ENCODE measurements around the gene ANKRD13C.
"Not testable (repeated sequence)": the region's sequence is repeated elsewhere in the genome, so short reads cannot be mapped to it uniquely, and the experiment has no call there.

Gene ANKRD13C

DNA sequence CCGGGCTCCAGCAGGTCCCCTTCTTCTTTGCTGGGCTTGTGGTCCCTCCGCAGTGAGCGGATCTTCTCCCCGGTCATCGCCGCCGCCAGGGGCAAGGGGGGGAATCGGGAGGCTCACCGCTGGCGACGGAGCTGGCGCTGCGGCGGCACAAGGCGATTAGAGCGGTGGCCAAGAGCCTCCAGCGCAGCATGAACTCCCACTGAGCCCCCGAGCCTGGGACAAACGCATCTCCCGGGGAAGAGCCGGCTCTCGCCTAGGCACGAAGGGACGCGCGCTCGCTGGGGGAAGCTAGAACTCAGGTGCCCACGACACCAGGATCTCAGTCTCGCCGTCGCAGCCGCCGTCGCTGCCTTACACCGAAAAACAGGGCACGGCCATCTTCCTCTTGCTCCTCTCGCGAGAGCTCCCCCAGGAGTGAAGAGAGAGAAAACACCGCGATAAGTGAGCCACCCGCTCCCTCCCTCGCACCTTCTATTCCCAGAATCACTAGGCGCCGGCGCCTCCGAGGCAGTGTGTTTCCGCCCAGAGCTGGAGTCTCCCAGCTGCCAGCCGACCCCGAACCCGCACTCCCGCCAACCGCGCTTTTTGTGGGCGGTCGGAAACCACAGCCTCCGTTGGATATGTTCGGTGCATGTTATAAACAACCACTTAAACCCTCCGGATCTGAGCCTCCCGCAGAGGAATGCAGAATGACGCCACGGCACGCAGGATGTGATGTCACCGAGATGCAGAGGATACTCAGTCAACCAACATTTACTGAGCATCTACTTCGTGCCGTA is at the start of gene ANKRD13C:
TSS of gene ANKRD13C (minus strand) at position 391 of the 779 bp plus-strand sequence. CDS start at position 77, 314 bp downstream.
- peaks cover 13% of the 10 kb centered on the region for H3K36me3 Mint-ChIP-seq
- peak within 1 kb of the TSS; percentile 98 for H3K27ac Mint-ChIP-seq
- no peaks in the 10 kb centered on the region for H3K9me3 Mint-ChIP-seq (ENCODE audit: low read depth)
- H3K4me1 Mint-ChIP-seq (ENCODE audit: low read depth), result peaks cover 47% of the 10 kb centered on the region
- H3K27me3 Mint-ChIP-seq, result no peaks in the 10 kb centered on the region
- H3K4me3 Mint-ChIP-seq, result peak within 1 kb of the TSS; percentile 96

DNA sequence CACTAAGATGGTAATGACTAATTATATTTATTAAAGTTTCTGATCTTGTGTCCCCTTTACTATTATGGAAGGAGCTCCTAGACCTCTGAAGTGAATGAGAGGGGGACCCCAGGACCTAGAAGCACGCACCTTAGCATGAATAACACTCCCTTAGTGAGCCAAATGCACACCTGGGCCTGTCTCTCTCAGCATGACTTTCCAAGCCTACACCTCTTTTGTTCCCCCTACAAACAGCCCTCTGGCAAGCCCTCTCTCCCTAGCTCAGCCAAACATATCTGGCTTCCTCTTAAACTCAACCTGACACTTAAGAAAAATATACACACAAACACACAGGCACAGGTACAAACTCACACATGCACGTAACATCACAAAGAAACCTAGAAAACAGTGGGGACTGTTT is 49.2 kb upstream of the ANKRD13C start:
- no peaks in the 10 kb centered on the region for H3K9me3 Mint-ChIP-seq (ENCODE audit: low read depth)
- peaks cover 2% of the 10 kb centered on the region for H3K36me3 Mint-ChIP-seq
- no peaks in the 10 kb centered on the region for H3K4me1 Mint-ChIP-seq (ENCODE audit: low read depth)
- peaks cover 10% of the 10 kb centered on the region for H3K27me3 Mint-ChIP-seq
- no peak overlapping the region for H3K27ac Mint-ChIP-seq
- H3K4me3 Mint-ChIP-seq, result no peak overlapping the region

DNA sequence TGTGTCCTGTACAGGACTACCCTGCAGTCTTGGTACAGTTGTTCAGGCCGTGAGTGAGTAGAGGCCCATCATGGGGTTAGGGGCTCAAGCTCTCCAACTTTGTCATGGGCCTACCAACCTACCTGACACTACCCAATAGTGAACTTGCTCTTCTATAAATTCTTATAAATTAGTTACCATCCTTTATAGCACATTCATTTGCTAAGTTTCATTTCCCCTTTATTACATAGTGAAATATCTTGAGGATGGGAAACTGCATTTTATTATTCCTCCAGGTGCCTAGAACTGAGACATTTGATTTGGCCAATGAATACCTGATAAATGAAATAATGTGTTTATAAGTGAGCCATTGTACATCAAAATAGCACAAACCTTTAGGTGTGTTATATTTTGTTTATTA is 47.5 kb upstream of the ANKRD13C start:
- no peaks in the 10 kb centered on the region for H3K4me1 Mint-ChIP-seq (ENCODE audit: low read depth)

GRCh38 chr1:70400335-70400734 is 45.8 kb upstream of the ANKRD13C start:
- H3K27ac Mint-ChIP-seq, result no peak overlapping the region
- H3K4me1 Mint-ChIP-seq (ENCODE audit: low read depth), result no peaks in the 10 kb centered on the region
- peaks cover 10% of the 10 kb centered on the region for H3K27me3 Mint-ChIP-seq
- H3K9me3 Mint-ChIP-seq (ENCODE audit: low read depth), result no peaks in the 10 kb centered on the region
- peaks cover 2% of the 10 kb centered on the region for H3K36me3 Mint-ChIP-seq
- H3K4me3 Mint-ChIP-seq, result no peak overlapping the region

More for the DNA sequence above, 47.5 kb upstream of the ANKRD13C start:
- no peaks in the 10 kb centered on the region for H3K9me3 Mint-ChIP-seq (ENCODE audit: low read depth)
- no peak overlapping the region for H3K27ac Mint-ChIP-seq
- H3K27me3 Mint-ChIP-seq, result peaks cover 10% of the 10 kb centered on the region
- peaks cover 2% of the 10 kb centered on the region for H3K36me3 Mint-ChIP-seq
- no peak overlapping the region for H3K4me3 Mint-ChIP-seq

- Mint-ChIP-seq H3K27ac (no peak overlapping the region), H3K27me3 (peaks cover 1% of the 10 kb centered on the region), H3K9me3 (ENCODE audit: low read depth) (no peaks in the 10 kb centered on the region), H3K36me3 (no peaks in the 10 kb centered on the region), H3K4me1 (ENCODE audit: low read depth) (no peaks in the 10 kb centered on the region), H3K4me3 (no peak overlapping the region)
Observed at GRCh38 chr1:70397013-70397412, 42.5 kb upstream of the ANKRD13C start.

DNA sequence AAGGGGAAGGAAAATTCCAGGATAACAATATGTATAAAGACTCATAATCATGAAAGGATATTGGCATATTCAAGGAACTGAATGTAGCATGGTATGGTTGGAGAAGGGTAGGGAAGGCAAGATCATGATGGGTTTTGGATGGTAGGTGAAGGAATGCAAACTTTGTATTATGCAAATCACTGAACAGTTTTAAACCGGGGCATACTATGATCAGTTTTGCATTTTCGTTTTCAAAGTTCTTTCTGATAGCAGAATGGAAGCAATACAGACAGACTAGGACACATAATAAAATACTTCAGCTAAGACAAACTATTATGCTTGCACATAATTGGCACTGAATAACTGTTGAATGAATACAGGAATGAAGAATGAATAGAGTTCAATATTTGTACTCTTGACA is 42.1 kb upstream of the ANKRD13C start:
- Mint-ChIP-seq H3K9me3 (ENCODE audit: low read depth) (no peaks in the 10 kb centered on the region), H3K27me3 (peaks cover 1% of the 10 kb centered on the region), H3K4me1 (ENCODE audit: low read depth) (no peaks in the 10 kb centered on the region), H3K4me3 (no peak overlapping the region), H3K36me3 (no peaks in the 10 kb centered on the region), H3K27ac (no peak overlapping the region)

DNA sequence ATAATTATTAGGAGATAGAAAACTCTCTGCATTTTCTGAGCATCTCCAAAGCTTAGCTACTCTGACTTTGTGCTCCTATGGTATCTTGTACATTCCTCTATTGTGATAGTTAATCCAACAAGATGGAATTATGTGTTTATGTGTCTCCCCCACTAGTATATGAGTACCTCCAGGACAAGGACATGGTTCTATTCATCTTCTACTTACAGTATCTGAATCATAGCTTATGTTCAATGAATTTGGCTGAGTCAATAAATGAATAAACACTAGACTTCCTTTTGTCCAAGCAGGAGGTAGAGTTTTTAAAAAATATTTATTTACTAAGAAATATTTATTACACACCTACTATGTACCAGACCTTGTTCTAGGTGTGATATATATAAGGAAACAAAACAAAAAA is 38.1 kb upstream of the ANKRD13C start:
- Mint-ChIP-seq H3K27ac (no peak overlapping the region), H3K4me1 (ENCODE audit: low read depth) (no peaks in the 10 kb centered on the region), H3K27me3 (no peaks in the 10 kb centered on the region), H3K9me3 (ENCODE audit: low read depth) (no peaks in the 10 kb centered on the region), H3K36me3 (no peaks in the 10 kb centered on the region), H3K4me3 (no peak overlapping the region)

GRCh38 chr1:70387507-70387906 is 33.0 kb upstream of the ANKRD13C start:
- Mint-ChIP-seq H3K4me1 (ENCODE audit: low read depth) (no peaks in the 10 kb centered on the region), H3K9me3 (ENCODE audit: low read depth) (no peaks in the 10 kb centered on the region), H3K36me3 (no peaks in the 10 kb centered on the region), H3K4me3 (no peak overlapping the region), H3K27ac (no peak overlapping the region), H3K27me3 (peaks cover 4% of the 10 kb centered on the region)

GRCh38 chr1:70386121-70386520 is 31.6 kb upstream of the ANKRD13C start:
- Mint-ChIP-seq H3K27ac (no peak overlapping the region), H3K4me1 (ENCODE audit: low read depth) (no peaks in the 10 kb centered on the region), H3K27me3 (peaks cover 4% of the 10 kb centered on the region), H3K9me3 (ENCODE audit: low read depth) (no peaks in the 10 kb centered on the region), H3K4me3 (no peak overlapping the region), H3K36me3 (no peaks in the 10 kb centered on the region)

- no peak overlapping the region for H3K4me3 Mint-ChIP-seq
- no peaks in the 10 kb centered on the region for H3K4me1 Mint-ChIP-seq (ENCODE audit: low read depth)
- H3K27ac Mint-ChIP-seq, result no peak overlapping the region
- H3K9me3 Mint-ChIP-seq (ENCODE audit: low read depth), result no peaks in the 10 kb centered on the region
- H3K36me3 Mint-ChIP-seq, result no peaks in the 10 kb centered on the region
- H3K27me3 Mint-ChIP-seq, result peaks cover 4% of the 10 kb centered on the region
Observed at GRCh38 chr1:70385477-70385876, 31.0 kb upstream of the ANKRD13C start.

- Mint-ChIP-seq H3K9me3 (ENCODE audit: low read depth) (no peaks in the 10 kb centered on the region), H3K27me3 (peaks cover 4% of the 10 kb centered on the region), H3K27ac (no peak overlapping the region)
Observed at GRCh38 chr1:70384542-70384941, 30.0 kb upstream of the ANKRD13C start.

DNA sequence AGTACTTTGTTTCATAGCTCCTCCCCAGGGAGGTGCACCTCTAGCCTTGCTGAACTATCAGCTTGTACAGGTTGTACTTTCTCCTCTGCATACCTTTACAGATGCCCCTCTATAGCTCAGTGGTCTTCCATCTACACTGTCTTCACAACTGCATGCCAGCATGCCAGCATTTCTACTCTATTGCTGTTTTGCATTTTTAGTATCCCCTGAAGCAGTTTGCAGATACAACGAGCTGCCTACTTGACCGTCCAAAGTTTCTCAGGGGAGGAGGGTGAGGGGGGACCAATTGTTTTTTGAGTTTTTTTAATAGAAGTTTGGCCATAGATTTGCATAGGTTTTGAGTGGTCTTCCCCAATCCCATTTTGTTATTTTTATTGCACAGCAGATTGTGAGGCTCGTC is 29.0 kb upstream of the ANKRD13C start:
- Mint-ChIP-seq H3K4me3 (no peak overlapping the region), H3K36me3 (no peaks in the 10 kb centered on the region), H3K27me3 (peaks cover 4% of the 10 kb centered on the region), H3K27ac (no peak overlapping the region), H3K4me1 (ENCODE audit: low read depth) (no peaks in the 10 kb centered on the region), H3K9me3 (ENCODE audit: low read depth) (no peaks in the 10 kb centered on the region)

More at GRCh38 chr1:70384542-70384941, 30.0 kb upstream of the ANKRD13C start:
- Mint-ChIP-seq H3K36me3 (no peaks in the 10 kb centered on the region), H3K4me3 (no peak overlapping the region), H3K4me1 (ENCODE audit: low read depth) (no peaks in the 10 kb centered on the region)

DNA sequence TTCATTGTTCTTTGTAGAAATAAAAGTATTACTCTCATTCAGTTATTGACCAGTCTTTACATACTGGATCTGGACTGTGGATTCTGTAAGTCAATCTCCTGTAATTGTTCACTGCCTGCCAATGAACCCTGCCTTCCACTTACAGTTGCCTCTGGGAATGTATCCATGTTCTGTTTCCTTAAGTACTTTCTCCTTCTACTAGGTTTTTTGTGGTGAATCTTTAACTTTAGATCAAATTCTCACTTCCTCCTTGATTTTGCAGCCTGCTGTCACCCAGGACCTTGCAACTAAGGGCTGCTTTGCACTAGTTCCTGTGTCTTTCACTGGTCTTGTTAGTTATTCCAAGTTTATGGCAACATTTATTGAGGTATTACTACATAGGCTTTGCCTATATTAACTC is 28.2 kb upstream of the ANKRD13C start:
- H3K36me3 Mint-ChIP-seq, result no peaks in the 10 kb centered on the region
- no peaks in the 10 kb centered on the region for H3K9me3 Mint-ChIP-seq (ENCODE audit: low read depth)
- no peak overlapping the region for H3K4me3 Mint-ChIP-seq
- H3K27me3 Mint-ChIP-seq, result peaks cover 4% of the 10 kb centered on the region
- no peaks in the 10 kb centered on the region for H3K4me1 Mint-ChIP-seq (ENCODE audit: low read depth)
- no peak overlapping the region for H3K27ac Mint-ChIP-seq

DNA sequence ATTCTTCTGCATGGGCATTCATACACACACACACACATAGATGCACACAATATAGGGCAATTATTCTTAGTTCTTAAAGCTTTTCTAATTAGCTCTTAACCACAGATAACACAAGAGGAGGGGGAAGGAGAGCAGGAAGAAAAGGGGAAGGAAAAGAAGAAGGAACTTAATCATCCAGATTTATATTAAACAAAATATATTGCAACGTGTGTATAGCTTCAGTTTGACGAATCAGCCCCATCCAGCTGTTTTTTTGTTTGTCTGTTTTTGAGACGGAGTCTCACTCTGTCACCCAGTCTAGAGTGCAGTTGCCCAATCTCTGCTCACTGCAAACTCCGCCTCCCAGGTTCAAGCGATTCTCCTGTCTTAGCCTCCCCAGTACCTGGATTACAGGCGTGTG is 21.7 kb upstream of the ANKRD13C start:
- Mint-ChIP-seq H3K36me3 (no peaks in the 10 kb centered on the region), H3K27ac (no peak overlapping the region), H3K4me1 (ENCODE audit: low read depth) (no peaks in the 10 kb centered on the region), H3K9me3 (ENCODE audit: low read depth) (no peaks in the 10 kb centered on the region), H3K27me3 (no peaks in the 10 kb centered on the region), H3K4me3 (no peak overlapping the region)

DNA sequence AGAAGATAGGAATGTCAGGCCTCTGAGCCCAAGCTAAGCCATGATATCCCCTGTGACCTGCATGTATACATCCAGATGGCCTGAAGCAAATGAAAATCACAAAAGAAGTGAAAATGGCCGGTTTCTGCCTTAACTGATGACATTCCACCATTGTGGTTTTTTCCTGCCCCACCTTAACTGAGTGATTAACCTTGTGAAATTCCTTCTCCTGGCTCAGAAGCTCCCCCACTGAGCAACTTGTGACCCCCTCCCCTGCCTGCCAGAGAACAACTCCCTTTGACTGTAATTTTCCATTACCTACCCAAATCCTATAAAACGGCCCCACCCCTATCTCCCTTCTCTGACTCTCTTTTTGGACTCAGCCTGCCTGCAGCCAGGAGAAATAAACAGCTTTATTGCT is 19.1 kb upstream of the ANKRD13C start:
- H3K9me3 Mint-ChIP-seq (ENCODE audit: low read depth); H3K4me3 Mint-ChIP-seq; H3K27ac Mint-ChIP-seq; H3K4me1 Mint-ChIP-seq (ENCODE audit: low read depth); H3K27me3 Mint-ChIP-seq; H3K36me3 Mint-ChIP-seq: not testable (repeated sequence)

- H3K27ac Mint-ChIP-seq, result no peak overlapping the region
- no peak overlapping the region for H3K4me3 Mint-ChIP-seq
- no peaks in the 10 kb centered on the region for H3K4me1 Mint-ChIP-seq (ENCODE audit: low read depth)
- H3K9me3 Mint-ChIP-seq (ENCODE audit: low read depth), result no peaks in the 10 kb centered on the region
- H3K36me3 Mint-ChIP-seq, result peaks cover 4% of the 10 kb centered on the region
- no peaks in the 10 kb centered on the region for H3K27me3 Mint-ChIP-seq
Observed at GRCh38 chr1:70372426-70372825, 17.9 kb upstream of the ANKRD13C start.
